22Rv1 (cell line): ENCODE data around the gene ING2.

Experiments
- CTCF ChIP-seq: fragments of 450-650 bp; IDR thresholded peaks from 2 replicates; pipeline ENCODE4 v1.5.1; 2017; ENCODE audit warnings: mild to moderate bottlenecking
- ZFX ChIP-seq: fragments of 450-650 bp; IDR thresholded peaks from 2 replicates; pipeline ENCODE4 v1.6.1; 2017; ENCODE audit warnings: antibody characterized with exemption, borderline replicate concordance

- TF ChIP-seq CTCF: no peak
- no peak for TF ChIP-seq ZFX
These were observed 47.7 kb downstream of the ING2 start for GRCh38 chr4:183552274-183553146.
